ENCODE results near the gene GNAL.

GNAL gene

GRCh38 chr18:11729556-11729955 lies 40.5 kb downstream of the GNAL start:
- DNase-seq, result no peak

GRCh38 chr18:11733031-11733430 lies 44.0 kb downstream of the GNAL start:
- no peak for DNase-seq

GRCh38 chr18:11736656-11737055 lies 47.6 kb downstream of the GNAL start:
- DNase-seq, result no peak

GRCh38 chr18:11739893-11740292 lies 50.8 kb downstream of the GNAL start:
- DNase-seq, result no peak

- no peak for DNase-seq
These were observed 51.4 kb downstream of the GNAL start for GRCh38 chr18:11740461-11740860.

DNA sequence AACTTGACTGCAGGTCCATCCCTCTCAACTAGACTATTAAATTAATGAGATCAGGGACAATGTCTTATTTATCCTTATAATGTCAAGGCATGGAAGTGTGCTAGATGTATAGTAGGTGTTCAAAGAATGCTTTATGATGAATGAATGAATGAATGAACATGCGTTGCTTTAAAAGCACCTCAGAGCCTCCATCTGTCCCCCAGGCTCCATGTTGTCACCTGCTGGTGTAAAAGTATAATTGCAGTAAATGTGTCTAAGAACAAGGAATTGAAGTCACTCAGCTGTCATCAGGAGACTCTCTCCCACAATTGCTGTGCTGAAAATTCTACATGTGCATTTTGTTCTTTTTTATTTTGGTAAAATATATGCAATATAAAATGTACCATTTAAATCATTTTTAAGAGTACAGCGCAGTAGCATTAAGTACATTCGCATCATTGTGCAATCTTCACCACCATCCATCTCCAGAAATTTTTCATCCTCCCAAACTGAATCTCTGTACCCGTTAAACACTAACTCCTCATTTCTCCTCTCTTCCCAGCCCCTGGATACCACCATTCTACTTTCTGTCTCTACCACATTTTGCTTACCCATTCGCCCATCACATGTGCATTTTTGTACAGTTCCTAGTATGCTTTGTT lies 52.6 kb downstream of the GNAL start:
- DNase-seq, result no peak

- no peak for DNase-seq
These were observed 56.5 kb downstream of the GNAL start for GRCh38 chr18:11745521-11745920.

DNA sequence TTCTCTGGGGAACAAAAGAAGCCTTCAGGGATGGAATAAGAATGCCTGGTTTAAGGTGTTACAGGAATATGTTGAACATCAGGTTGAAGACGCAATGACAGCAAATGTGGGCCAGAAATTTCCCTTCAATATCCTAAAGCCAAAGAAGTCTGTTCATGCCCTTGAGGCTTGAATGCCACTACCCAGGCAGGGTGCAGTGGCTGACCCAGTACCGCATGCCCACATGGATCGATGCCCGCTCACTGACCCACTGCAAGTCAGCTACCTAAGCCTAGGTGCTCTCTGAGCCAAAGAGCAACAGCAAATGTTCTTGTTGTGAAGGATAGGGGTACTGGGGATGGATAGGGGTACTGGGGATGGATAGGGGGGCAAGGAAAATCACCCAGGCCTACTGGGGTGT lies 58.2 kb downstream of the GNAL start:
- no peak for DNase-seq

- DNase-seq, result no peak
These were observed 58.7 kb downstream of the GNAL start for GRCh38 chr18:11747731-11748130.

DNA sequence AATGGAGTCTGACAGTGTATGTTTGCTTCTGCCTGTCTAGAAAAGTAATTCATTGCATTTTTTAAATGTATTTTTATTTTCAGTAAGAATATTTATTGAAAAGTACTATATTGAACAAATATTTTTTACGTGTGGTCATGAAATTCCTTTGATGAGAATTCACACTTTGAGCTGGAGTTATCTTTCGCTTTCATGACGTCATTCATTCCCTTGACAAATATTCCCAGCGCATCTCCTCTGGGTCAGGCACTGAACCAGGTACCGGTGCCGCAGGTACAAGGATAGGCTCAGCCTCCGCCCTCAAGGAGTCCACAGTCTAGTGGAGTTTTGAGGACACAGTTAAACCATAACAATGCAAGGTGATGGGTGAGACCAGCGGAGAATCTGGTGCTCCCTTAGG lies 60.2 kb downstream of the GNAL start:
- DNase-seq, result no peak

DNA sequence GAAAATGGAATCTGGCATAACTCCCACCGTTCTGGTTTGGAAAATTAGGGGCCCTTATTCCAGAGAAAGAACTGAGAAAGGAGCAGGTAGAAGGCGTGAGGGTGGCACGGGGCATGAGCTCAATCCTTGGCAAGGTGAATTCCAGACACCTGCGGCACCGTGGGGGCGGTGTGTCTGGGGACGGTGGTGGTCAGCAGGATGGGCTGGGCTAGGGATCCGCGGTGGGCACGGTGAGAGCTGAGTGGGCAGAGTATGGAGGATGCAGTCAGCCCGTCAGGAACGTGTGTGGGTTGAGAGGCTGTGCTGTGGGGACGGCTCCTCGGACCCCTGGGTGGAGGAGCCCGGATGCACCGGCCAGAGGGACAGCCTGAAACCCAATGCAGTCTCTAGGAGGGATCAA lies 61.1 kb downstream of the GNAL start:
- DNase-seq, result no peak

- no peak for DNase-seq
These were observed 61.7 kb downstream of the GNAL start for GRCh38 chr18:11750581-11751310.

DNA sequence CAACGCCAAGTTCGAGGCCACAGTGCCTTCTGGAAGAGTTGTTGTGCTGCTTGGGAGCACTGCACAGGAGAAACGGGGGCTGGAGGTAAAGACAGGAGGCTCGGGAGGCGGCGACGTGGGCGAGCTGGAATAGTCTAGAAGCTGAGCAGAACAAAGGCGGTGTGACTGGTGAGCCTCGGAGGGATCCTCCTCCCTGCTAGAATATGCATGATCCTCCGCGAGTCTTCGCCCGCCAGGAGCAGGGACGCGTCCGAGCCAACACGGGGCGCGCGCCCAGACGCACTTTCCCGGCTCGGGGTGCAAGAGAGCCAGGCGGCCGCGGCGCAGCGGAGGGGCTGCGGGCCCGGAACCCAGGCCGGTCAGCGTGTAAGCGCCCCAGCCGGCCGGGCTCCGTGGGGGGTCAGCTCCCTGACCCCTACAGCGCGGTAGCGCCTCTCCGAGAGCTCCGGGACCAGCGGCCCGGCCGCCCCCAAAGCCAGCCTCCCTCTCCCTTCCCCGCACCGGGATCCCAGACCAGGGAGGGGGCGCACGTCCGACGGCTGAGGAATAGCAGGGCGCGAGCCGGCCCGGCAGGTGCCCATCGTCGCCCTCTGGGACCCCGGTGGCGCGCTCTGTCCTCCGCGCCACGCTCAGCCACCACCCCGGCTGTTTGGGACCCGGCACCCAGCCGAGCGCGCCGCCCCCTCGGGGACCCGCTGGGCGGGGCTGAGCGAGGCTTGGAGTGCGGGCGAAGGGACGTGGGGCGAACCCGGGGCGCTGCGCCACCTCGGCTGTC lies 62.5 kb downstream of the GNAL start:
- DNase-seq, result no peak

DNA sequence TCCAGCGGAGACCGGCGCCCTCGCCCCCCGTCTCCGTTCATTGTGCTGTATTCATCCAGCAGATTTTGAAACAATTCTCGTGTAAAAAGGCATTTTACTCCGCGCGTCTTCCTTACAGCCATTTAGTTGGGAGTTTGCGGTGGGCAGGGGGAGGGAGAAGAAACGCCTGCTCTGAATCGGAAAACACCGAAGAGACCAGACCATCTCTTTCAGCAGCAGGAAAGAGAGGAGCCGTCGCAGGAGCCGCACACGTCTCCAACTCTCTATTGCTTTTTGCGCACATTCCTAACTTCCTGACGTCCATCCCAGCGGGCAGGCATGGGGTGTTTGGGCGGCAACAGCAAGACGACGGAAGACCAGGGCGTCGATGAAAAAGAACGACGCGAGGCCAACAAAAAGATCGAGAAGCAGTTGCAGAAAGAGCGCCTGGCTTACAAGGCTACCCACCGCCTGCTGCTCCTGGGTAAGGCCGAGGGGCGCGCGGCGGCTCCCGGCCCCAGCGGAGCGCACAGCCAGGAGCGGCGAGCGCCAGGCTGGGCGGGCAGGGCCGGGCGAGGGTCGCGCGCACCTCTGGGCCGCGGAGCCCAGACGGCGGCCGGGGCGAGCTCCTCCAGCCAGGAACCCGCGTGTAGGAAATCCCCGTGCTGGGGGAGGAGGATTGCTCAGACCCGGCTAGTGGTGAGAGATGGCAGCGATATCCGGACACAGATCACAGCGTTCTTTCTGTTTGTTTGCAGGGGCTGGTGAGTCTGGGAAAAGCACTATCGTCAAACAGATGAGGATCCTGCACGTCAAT lies 63.2 kb downstream of the GNAL start:
- DNase-seq, result no peak

DNA sequence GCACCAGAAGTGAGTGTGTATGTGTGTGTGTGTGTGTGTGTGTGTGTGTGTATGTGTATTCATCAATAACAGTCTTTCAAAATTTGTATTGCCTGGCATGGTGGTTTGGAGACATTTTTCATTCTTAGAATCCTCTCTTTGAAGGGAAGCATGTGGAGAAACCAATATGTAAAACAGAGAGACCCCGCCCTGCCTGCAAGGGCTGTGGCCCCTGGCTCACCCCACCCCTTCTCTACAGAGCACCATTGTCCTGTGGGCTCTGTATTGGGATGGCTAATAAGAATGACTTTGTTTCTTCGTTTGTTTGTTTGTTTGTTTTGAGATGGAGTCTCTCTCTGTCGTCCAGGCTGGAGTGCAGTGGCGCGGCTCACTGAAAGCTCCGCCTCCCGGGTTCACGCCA lies 65.9 kb downstream of the GNAL start:
- no peak for DNase-seq

- no peak for DNase-seq
These were observed 68.1 kb downstream of the GNAL start for GRCh38 chr18:11757084-11757590.

- DNase-seq, result no peak
These were observed 70.4 kb downstream of the GNAL start for GRCh38 chr18:11759456-11759855.

DNA sequence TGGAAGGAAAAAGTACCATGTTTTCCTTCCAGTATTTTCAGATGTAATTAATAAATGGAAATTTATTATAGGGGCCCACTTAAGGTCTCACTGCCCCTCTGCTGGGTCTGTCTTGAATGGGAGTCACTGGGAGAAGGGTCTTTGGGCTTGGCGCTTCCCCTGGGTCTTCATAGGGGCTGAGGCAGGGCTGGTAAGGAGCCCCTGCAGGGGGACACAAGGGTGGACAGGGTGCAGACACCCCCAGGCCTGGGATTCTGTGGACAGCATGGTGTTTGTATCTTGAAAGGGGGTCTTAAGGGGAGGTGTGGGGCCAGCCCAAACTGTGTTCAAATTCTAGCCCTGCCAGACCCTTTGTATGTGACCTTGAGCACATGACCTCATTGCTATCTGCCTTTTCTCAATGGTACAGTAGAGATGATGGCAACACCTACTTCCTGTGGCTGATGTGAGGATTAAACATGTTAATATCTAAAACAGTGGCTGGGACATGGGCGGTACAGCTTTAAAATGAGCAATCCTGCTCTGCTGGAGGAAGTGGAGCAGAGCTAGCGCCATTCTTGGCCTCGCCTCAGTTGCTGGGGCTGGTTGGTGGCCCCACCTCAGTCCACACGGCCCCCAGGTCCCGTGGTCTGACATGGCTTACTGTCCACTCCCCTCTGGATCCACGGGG lies 71.6 kb downstream of the GNAL start:
- no peak for DNase-seq

GRCh38 chr18:11761553-11761952 lies 72.5 kb downstream of the GNAL start:
- DNase-seq, result no peak

DNA sequence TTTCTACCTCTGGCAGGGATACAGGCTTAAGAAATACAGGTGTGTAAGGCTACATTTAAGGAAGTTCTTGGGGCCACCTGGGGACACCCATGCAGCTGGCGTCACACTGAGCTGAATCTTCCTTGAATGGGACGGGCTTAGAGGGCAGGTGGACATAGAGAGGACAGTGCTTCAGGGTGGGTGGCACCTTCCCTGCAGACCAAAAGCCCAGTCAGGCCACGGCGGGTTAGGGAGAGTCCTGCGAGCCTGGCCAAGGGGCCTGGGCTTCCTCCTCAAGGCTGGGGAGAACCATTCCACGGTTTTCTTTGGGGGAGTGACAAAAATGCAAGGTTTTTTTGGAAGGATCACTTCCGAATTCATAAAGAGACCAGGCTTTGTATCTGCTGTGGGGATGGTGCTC lies 73.4 kb downstream of the GNAL start:
- no peak for DNase-seq

DNA sequence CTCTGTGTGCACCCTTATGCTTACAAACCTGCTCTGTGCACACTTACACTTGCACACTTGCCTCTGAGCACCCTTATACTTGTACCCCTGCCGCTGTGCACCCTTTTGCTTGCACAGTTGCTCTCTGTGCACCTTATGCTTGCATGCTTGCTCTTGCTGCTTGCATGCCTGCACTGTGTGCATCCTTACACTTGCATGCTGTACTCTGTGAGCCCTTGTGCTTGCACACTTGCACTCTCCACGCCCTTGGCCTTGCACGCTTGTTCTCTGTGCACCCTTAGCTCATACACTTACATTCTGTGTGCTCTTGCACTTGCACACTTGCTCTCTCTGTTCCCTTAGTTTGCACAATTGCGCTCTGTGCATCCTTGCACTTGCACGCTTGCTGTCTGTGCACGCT lies 78.3 kb downstream of the GNAL start:
- no peak for DNase-seq

- no peak for DNase-seq
These were observed 78.9 kb downstream of the GNAL start for GRCh38 chr18:11767935-11768334.
